Epithelial cell of esophagus (primary cell): ENCODE data around the gene ARAF.

ENCODE experiments used
- DNase-seq: peaks from one replicate; pipeline ENCODE4 v3.0.0; 2010; ENCODE audit warnings: low read depth
- H3K4me3 ChIP-seq: 2 replicates; pipeline ENCODE4 v1.5.1; 2011; ENCODE audit warnings: mild to moderate bottlenecking, low read length, control low read depth
- TF ChIP-seq, protein P1 (sequence below): IDR thresholded peaks from 2 replicates; pipeline ENCODE4 v1.5.1; 2011; ENCODE audit warnings: low read depth, mild to moderate bottlenecking, low read length, control low read depth, inconsistent platforms; ENCODE audit not compliant: insufficient read depth; ENCODE audit errors: missing control alignments

Gene ARAF

GRCh38 chrX:47523713-47524166, 37.3 kb upstream of the ARAF start:
- no peak for DNase-seq
- TF ChIP-seq, protein P1, sequence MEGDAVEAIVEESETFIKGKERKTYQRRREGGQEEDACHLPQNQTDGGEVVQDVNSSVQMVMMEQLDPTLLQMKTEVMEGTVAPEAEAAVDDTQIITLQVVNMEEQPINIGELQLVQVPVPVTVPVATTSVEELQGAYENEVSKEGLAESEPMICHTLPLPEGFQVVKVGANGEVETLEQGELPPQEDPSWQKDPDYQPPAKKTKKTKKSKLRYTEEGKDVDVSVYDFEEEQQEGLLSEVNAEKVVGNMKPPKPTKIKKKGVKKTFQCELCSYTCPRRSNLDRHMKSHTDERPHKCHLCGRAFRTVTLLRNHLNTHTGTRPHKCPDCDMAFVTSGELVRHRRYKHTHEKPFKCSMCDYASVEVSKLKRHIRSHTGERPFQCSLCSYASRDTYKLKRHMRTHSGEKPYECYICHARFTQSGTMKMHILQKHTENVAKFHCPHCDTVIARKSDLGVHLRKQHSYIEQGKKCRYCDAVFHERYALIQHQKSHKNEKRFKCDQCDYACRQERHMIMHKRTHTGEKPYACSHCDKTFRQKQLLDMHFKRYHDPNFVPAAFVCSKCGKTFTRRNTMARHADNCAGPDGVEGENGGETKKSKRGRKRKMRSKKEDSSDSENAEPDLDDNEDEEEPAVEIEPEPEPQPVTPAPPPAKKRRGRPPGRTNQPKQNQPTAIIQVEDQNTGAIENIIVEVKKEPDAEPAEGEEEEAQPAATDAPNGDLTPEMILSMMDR = no peak
- H3K4me3 ChIP-seq = peak overlapping the region; percentile 43

DNA sequence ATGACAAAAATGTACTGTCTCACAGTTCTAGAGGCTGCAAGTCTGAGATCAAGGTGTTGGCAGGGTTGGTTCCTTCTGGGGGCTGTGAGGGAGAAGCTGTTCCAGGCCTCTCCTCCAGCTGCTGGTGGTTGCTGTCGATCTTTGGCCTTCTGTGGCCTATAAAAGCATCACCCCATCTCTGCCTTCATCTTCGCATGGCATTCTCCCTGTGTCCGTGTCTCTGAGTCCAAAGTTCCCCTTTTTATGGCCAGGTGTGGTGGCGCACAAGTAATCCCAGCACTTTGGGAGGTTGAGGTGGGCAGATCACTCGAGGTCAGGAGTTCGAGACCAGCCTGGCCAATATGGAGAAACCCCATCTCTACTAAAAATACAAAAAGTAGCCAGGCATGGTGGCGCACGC, 31.5 kb upstream of the ARAF start:
- no peak for DNase-seq
- TF ChIP-seq, protein P1 = no peak
- H3K4me3 ChIP-seq = no peak overlapping the region

GRCh38 chrX:47530049-47530448, 31.0 kb upstream of the ARAF start:
- TF ChIP-seq, protein P1 = no peak
- H3K4me3 ChIP-seq = no peak overlapping the region
- no peak for DNase-seq

DNA sequence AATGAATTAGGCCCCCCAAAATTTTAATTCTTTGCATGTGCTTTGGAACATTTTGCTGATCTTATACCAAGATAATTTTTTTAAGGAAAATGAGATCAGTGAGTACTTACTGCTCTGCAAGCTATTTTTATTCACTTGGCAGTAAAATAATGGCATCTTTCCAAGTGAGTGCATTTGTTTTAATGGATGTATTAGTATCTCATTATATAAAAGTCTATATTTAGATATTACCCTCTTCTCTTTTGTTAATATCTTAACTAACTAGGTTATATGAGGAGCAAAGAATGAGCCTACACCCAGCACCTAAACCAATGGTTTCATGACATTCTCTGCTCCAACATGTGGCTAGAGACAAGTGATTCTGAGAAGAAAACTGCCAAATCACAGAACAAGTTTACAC, 21.1 kb upstream of the ARAF start:
- no peak overlapping the region for H3K4me3 ChIP-seq
- TF ChIP-seq, protein P1 = no peak
- no peak for DNase-seq

- TF ChIP-seq, protein P1 = peak; percentile 69
- peak; percentile 80 for DNase-seq
- no peak overlapping the region for H3K4me3 ChIP-seq
Observed at GRCh38 chrX:47540754-47541538, 20.1 kb upstream of the ARAF start.

- H3K4me3 ChIP-seq = no peak overlapping the region
- DNase-seq = no peak
- TF ChIP-seq, protein P1 = no peak
Observed at GRCh38 chrX:47543496-47543895, 17.5 kb upstream of the ARAF start.
